IMR-90 (cell line): ENCODE data around the gene ITGA2. TPM values are rescaled to one million over a fixed set of nuclear protein-coding genes. Genes with fewer than 3 reads are reported as not detected.
A peak's percentile ranks its signal among the peaks of the same experiment; 100 is the strongest.

Source experiments
- ATAC-seq: fragments of 200-7000 bp; cut with Tn5 transposase; 2 replicates; pipeline ENCODE4 v1.9.1; 2020; ENCODE audit warnings: low read depth, mild to moderate bottlenecking, moderate library complexity
- BruUV-seq: library from RNA; stranded (reverse); fragments of 400-500 nt; replicated peaks from 2 replicates; lab custom pipeline; 2021; lab: Mats Ljungman, UMichigan
- CTCF ChIA-PET: fragments of 300-600 bp; formaldehyde crosslinking; extraction: SDS; loops from one replicate; lab custom pipeline; 2021; ENCODE audit warnings: antibody characterized with exemption; lab: Yijun Ruan, JAX
- POLR2A ChIA-PET: fragments of 300-600 bp; sonication (Branson Sonifier 250); formaldehyde crosslinking; loops from one replicate; lab custom pipeline; 2022; ENCODE audit warnings: antibody characterized with exemption; ENCODE audit not compliant: unreplicated experiment; lab: Charles Lee
- DNase-seq: peaks from one replicate; pipeline ENCODE4 v3.0.0; 2013
- H2AFZ ChIP-seq: replicated peaks from 2 replicates; pipeline ENCODE3; 2013; ENCODE audit warnings: low read length, mild to moderate bottlenecking; ENCODE audit not compliant: poor library complexity
- H2AK5ac ChIP-seq: 2 replicates; pipeline ENCODE4 v1.6.1; 2013; ENCODE audit warnings: low read depth, low read length, inconsistent platforms
- H2AK9ac ChIP-seq: replicated peaks from 2 replicates; pipeline ENCODE3; 2013; ENCODE audit warnings: mild to moderate bottlenecking, low read depth, low read length, moderate library complexity; ENCODE audit not compliant: poor library complexity
- H2BK120ac ChIP-seq: 2 replicates; pipeline ENCODE4 v1.6.1; 2013; ENCODE audit warnings: low read depth, low read length, inconsistent platforms
- H2BK15ac ChIP-seq: 3 replicates; pipeline ENCODE4 v1.6.1; 2013; ENCODE audit warnings: low read depth, low read length, inconsistent platforms
- H2BK20ac ChIP-seq: 2 replicates; pipeline ENCODE4 v1.6.1; 2013; ENCODE audit warnings: low read depth, mild to moderate bottlenecking, inconsistent platforms, low read length, moderate library complexity
- H2BK5ac ChIP-seq: 2 replicates; pipeline ENCODE4 v1.6.1; 2013; ENCODE audit warnings: mild to moderate bottlenecking, low read depth, low read length, inconsistent platforms; ENCODE audit not compliant: poor library complexity, severe bottlenecking
- H3K14ac ChIP-seq: replicated peaks from 2 replicates; pipeline ENCODE4 v1.6.1; 2013; ENCODE audit warnings: low read depth, low read length, inconsistent platforms
- H3K18ac ChIP-seq: 2 replicates; pipeline ENCODE4 v1.6.1; 2013; ENCODE audit warnings: low read depth, low read length, control low read depth
- H3K23ac ChIP-seq: 2 replicates; pipeline ENCODE4 v1.6.1; 2013; ENCODE audit warnings: low read depth, low read length, inconsistent platforms
- H3K27ac ChIP-seq: 2 replicates; pipeline ENCODE4 v1.5.1; 2013; ENCODE audit warnings: mild to moderate bottlenecking, control low read depth, low read length; ENCODE audit not compliant: insufficient read depth
- H3K27me3 ChIP-seq: 2 replicates; pipeline ENCODE4 v1.6.1; 2013; ENCODE audit warnings: low read length; ENCODE audit not compliant: control insufficient read depth, insufficient read depth
- H3K36me3 ChIP-seq: 2 replicates; pipeline ENCODE4 v1.6.1; 2013; ENCODE audit warnings: low read length, mixed read lengths; ENCODE audit not compliant: control insufficient read depth, insufficient read depth
- H3K4ac ChIP-seq: 2 replicates; pipeline ENCODE4 v1.6.1; 2013; ENCODE audit warnings: low read depth, low read length, inconsistent platforms
- H3K4me1 ChIP-seq: 2 replicates; pipeline ENCODE4 v1.6.1; 2013; ENCODE audit warnings: low read length, mixed read lengths; ENCODE audit not compliant: control insufficient read depth, insufficient read depth
- H3K4me2 ChIP-seq: 2 replicates; pipeline ENCODE4 v1.6.1; 2013; ENCODE audit warnings: low read depth, mild to moderate bottlenecking, control low read depth, low read length, moderate library complexity
- H3K4me3 ChIP-seq: 2 replicates; pipeline ENCODE4 v1.5.1; 2013; ENCODE audit warnings: low read depth, mild to moderate bottlenecking, control low read depth, low read length, moderate library complexity; ENCODE audit not compliant: insufficient read depth
- H3K56ac ChIP-seq: 2 replicates; pipeline ENCODE4 v1.6.1; 2013; ENCODE audit warnings: low read length, inconsistent platforms; ENCODE audit not compliant: insufficient read depth; ENCODE audit errors: extremely low read depth
- H3K79me1 ChIP-seq, 2 experiments: 2 replicates each; pipeline ENCODE4 v1.6.1; 2013; ENCODE audit warnings: low read length in 2 of 2, inconsistent platforms in 1 of 2, low read depth in 1 of 2
- H3K9ac ChIP-seq: 2 replicates; pipeline ENCODE4 v1.6.1; 2013; ENCODE audit warnings: low read depth, low read length, control low read depth
- H3K9me1 ChIP-seq: 2 replicates; pipeline ENCODE4 v1.6.1; 2013; ENCODE audit warnings: low read length, inconsistent platforms; ENCODE audit not compliant: insufficient read depth
- H3K9me3 ChIP-seq: 2 replicates; pipeline ENCODE4 v1.6.1; 2013; ENCODE audit warnings: low read length; ENCODE audit not compliant: control insufficient read depth, insufficient read depth
- H4K20me1 ChIP-seq: 2 replicates; pipeline ENCODE4 v1.6.1; 2013; ENCODE audit warnings: low read length, inconsistent platforms; ENCODE audit not compliant: insufficient read depth
- H4K5ac ChIP-seq: 2 replicates; pipeline ENCODE4 v1.6.1; 2013; ENCODE audit warnings: mild to moderate bottlenecking, low read depth, low read length, control low read depth
- H4K8ac ChIP-seq, 2 experiments: 2 replicates each; pipeline ENCODE4 v1.6.1; 2013; ENCODE audit warnings: low read depth in 2 of 2, low read length in 2 of 2, control low read depth in 1 of 2, inconsistent platforms in 1 of 2
- H4K91ac ChIP-seq: 2 replicates; pipeline ENCODE4 v1.6.1; 2013; ENCODE audit warnings: low read depth, low read length, inconsistent platforms; ENCODE audit not compliant: insufficient read depth
- BHLHE40 ChIP-seq: fragments of 150-350 bp; IDR thresholded peaks from 2 replicates; pipeline ENCODE4 v1.6.1; 2016; ENCODE audit warnings: mild to moderate bottlenecking, low read depth, low read length
- CEBPB ChIP-seq: IDR thresholded peaks from 2 replicates; pipeline ENCODE4 v1.6.1; 2012; ENCODE audit warnings: low read depth, low read length, improper control_type of control experiment
- CHD1 ChIP-seq: IDR thresholded peaks from 2 replicates; pipeline ENCODE4 v1.6.1; 2012; ENCODE audit warnings: low read depth, low read length, improper control_type of control experiment
- CTCF ChIP-seq: conservative IDR thresholded peaks from 2 replicates; pipeline ENCODE4 v1.5.1; 2012; ENCODE audit warnings: mild to moderate bottlenecking, low read depth, low read length, improper control_type of control experiment
- ELK1 ChIP-seq: fragments of 150-350 bp; IDR thresholded peaks from 2 replicates; pipeline ENCODE4 v1.6.1; 2016; ENCODE audit warnings: low read depth, mild to moderate bottlenecking, low read length, moderate library complexity, borderline replicate concordance
- FOS ChIP-seq: fragments of 150-350 bp; IDR thresholded peaks from 2 replicates; pipeline ENCODE4 v1.6.1; 2016; ENCODE audit warnings: low read depth, low read length
- MAZ ChIP-seq: IDR thresholded peaks from 2 replicates; pipeline ENCODE4 v1.6.1; 2012; ENCODE audit warnings: low read depth, mild to moderate bottlenecking, low read length, improper control_type of control experiment, moderate library complexity, borderline replicate concordance
- NFE2L2 ChIP-seq: fragments of 150-350 bp; IDR thresholded peaks from 2 replicates; pipeline ENCODE4 v1.6.1; 2016; ENCODE audit warnings: low read depth, mild to moderate bottlenecking, low read length
- POLR2A ChIP-seq: IDR thresholded peaks from 2 replicates; pipeline ENCODE4 v1.6.1; 2012; ENCODE audit warnings: mild to moderate bottlenecking, low read depth, low read length
- RAD21 ChIP-seq: IDR thresholded peaks from 2 replicates; pipeline ENCODE4 v1.6.1; 2012; ENCODE audit warnings: low read length, improper control_type of control experiment
- RFX5 ChIP-seq: IDR thresholded peaks from 2 replicates; pipeline ENCODE4 v1.8.0; 2012; ENCODE audit warnings: low read depth, mild to moderate bottlenecking, low read length, moderate library complexity
- SMC3 ChIP-seq: fragments of 150-350 bp; IDR thresholded peaks from 2 replicates; pipeline ENCODE4 v1.6.1; 2016; ENCODE audit warnings: low read depth, mild to moderate bottlenecking, antibody characterized with exemption, low read length, moderate library complexity
- WGBS, 2 experiments: methylation state at CpG; one replicate each; pipeline versions ENCODE4 v1.1.5 to v1.1.7; 2013; ENCODE audit warnings: missing lambda C conversion rate in 2 of 2; ENCODE audit not compliant: insufficient read length in 1 of 2; ENCODE audit errors: extremely low coverage in 2 of 2; 5-methylcytosine and 5-hydroxymethylcytosine counted together
- dilution Hi-C: fragments of 300-500 bp; cut with HindIII; formaldehyde crosslinking; loops from one replicate; pipeline ENCODE4 v1.14.3; 2018; ENCODE audit warnings: low sequenced_read_pairs; ENCODE audit not compliant: unreplicated experiment
- in situ Hi-C: fragments of 300-500 bp; cut with MboI; formaldehyde crosslinking; loops from 3 replicates; pipeline ENCODE4 v1.14.3; 2019; ENCODE audit warnings: low sequenced_read_pairs, inconsistent platforms, mixed read lengths
- intact Hi-C: fragments of 100-400 bp; cut with micrococcal nuclease; formaldehyde crosslinking; loops from 2 replicates; pipeline ENCODE4 v1.10.0; 2022
- polyA plus RNA-seq, 3 experiments: library from polyadenylated mRNA; depleted of rRNA; stranded (reverse); fragments of >200 nt; gene quantifications; 2 replicates each; pipeline ENCODE4 v1.2.3, GENCODE V29; 2012; ENCODE audit warnings: low replicate concordance in 1 of 3
- total RNA-seq: library from RNA; depleted of rRNA; stranded (reverse); fragments of >200 nt; gene quantifications from 2 replicates; pipeline ENCODE4 v1.2.3, GENCODE V29; 2012
- TF ChIP-seq, protein P1 (sequence below): fragments of 150-350 bp; IDR thresholded peaks from 2 replicates; pipeline ENCODE4 v1.6.1; 2017; ENCODE audit warnings: mild to moderate bottlenecking, antibody characterized with exemption, low read length, low read depth

Gene ITGA2
- total and polyA plus RNA-seq, 2 of the 4 experiments (the other 2 are of a cell fraction) = 23.3 to 93.4 TPM

- H3K4me1 ChIP-seq = peaks cover 16% of the 10 kb centered on the region
- peak overlapping the region; percentile 78 for H4K91ac ChIP-seq
- H3K18ac ChIP-seq = peak overlapping the region; percentile 82; the same call in 1 of the 2 replicates
- peak overlapping the region; percentile 48 for H2AK9ac ChIP-seq
- ChIA-PET CTCF (no interaction called here), POLR2A (no interaction called here)
- intact Hi-C loops = no loop called here
- peak overlapping the region; percentile 78; the same call in 1 of the 2 replicates for H4K5ac ChIP-seq
- H3K4me2 ChIP-seq = no peak overlapping the region
- in situ Hi-C loops = no loop called here
- no peak overlapping the region for H3K4me3 ChIP-seq
- H2BK5ac ChIP-seq = peak overlapping the region; percentile 84
- H3K36me3 ChIP-seq = no peaks in the 10 kb centered on the region; the same call in 1 of the 2 replicates
- DNase-seq (no peak), ATAC-seq (no peak)
- no CpG with 5 or more reads among the region's 5 CpGs for WGBS, 2 experiments
- H3K9me3 ChIP-seq = no peaks in the 10 kb centered on the region
- peak overlapping the region; percentile 97 for H2AK5ac ChIP-seq
- TF ChIP-seq POLR2A = no peak
- TF ChIP-seq RFX5 = no peak
- TF ChIP-seq SMC3 = no peak
- TF ChIP-seq NFE2L2 = no peak
- TF ChIP-seq MAZ = no peak
- TF ChIP-seq CHD1 = no peak
- TF ChIP-seq RAD21 = no peak
- TF ChIP-seq, protein P1, sequence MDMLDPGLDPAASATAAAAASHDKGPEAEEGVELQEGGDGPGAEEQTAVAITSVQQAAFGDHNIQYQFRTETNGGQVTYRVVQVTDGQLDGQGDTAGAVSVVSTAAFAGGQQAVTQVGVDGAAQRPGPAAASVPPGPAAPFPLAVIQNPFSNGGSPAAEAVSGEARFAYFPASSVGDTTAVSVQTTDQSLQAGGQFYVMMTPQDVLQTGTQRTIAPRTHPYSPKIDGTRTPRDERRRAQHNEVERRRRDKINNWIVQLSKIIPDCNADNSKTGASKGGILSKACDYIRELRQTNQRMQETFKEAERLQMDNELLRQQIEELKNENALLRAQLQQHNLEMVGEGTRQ = no peak
- TF ChIP-seq BHLHE40 = no peak
- TF ChIP-seq FOS = no peak
- no peak for TF ChIP-seq CTCF
- TF ChIP-seq CEBPB = no peak
- TF ChIP-seq ELK1 = no peak
- peak overlapping the region; percentile 3 for H3K14ac ChIP-seq
- H4K8ac ChIP-seq = peak overlapping the region; percentile 34 to 54; a peak in 2 of 4 replicates
- H3K79me1 ChIP-seq = peaks cover 15 to 46% of the 10 kb centered on the region in 2 experiments; a peak in 3 of 4 replicates
- H3K9ac ChIP-seq = no peak overlapping the region
- BruUV-seq = no TSS peak
- no peaks in the 10 kb centered on the region for H3K27me3 ChIP-seq
- H2BK120ac ChIP-seq = peak overlapping the region; percentile 80
- H2BK15ac ChIP-seq = peak overlapping the region; percentile 3; the same call in 1 of the 3 replicates
- peak overlapping the region; percentile 93 for H3K4ac ChIP-seq
- no peaks in the 10 kb centered on the region for H4K20me1 ChIP-seq
- H3K56ac ChIP-seq = no peak overlapping the region
- peak overlapping the region; percentile 50; the same call in 1 of the 2 replicates for H3K27ac ChIP-seq
- peak overlapping the region; percentile 39 for H2AFZ ChIP-seq
- H3K9me1 ChIP-seq = peaks cover 16% of the 10 kb centered on the region; the same call in 1 of the 2 replicates
- H3K23ac ChIP-seq = peak overlapping the region; percentile 64; the same call in 1 of the 2 replicates
- dilution Hi-C loops = no loop called here
- peak overlapping the region; percentile 82 for H2BK20ac ChIP-seq
These were observed 28.2 kb downstream of the ITGA2 start for GRCh38 chr5:53017383-53017782.
